ENCODE measurements around the gene PRSS35.
"Not testable (repeated sequence)": the region's sequence is repeated elsewhere in the genome, so short reads cannot be mapped to it uniquely, and the experiment has no call there.

Gene PRSS35, protein sequence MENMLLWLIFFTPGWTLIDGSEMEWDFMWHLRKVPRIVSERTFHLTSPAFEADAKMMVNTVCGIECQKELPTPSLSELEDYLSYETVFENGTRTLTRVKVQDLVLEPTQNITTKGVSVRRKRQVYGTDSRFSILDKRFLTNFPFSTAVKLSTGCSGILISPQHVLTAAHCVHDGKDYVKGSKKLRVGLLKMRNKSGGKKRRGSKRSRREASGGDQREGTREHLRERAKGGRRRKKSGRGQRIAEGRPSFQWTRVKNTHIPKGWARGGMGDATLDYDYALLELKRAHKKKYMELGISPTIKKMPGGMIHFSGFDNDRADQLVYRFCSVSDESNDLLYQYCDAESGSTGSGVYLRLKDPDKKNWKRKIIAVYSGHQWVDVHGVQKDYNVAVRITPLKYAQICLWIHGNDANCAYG

DNA sequence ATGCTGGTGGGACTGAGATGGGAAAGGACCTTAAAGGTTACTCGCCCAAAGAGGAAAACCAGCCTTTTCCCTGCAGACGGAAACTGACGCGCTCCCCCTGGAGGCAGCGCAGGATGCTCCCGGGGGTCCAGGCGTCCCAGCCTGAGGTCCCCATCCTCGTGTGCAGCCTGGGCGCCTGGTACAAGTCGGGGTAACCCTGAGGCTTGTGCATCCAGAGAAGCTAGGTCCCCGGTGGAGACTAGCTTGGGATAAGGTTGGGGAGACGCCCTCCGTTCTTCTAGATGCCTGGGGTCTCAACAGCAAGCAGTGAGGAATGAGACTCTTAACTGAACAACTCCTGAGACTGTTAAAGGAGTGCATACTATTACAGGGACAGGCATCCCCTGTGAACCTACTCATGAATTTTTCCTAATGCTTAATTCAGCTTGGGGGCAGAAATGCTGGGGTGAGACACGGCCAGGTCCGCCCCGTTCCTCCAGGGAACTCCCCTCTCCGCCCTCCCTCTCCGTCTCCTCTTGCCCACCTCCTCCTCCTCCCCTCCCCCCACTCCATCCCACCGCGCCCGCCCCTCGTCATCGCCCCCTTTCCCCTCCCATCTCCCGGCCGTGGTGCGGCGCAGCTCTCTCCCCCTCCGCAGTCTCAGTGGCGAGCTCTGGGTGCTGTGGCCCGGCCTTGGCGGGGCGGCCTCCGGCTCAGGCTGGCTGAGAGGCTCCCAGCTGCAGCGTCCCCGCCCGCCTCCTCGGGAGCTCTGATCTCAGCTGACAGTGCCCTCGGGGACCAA is at the start of gene PRSS35:
PRSS35 (plus strand) TSS at position 634 of the 781 bp plus-strand sequence. CDS start 10,908 bp downstream, outside the sequence.
- no peak for DNase-seq

GRCh38 chr6:83463886-83464285 is 48.4 kb upstream of the PRSS35 start:
- no peak for DNase-seq

DNA sequence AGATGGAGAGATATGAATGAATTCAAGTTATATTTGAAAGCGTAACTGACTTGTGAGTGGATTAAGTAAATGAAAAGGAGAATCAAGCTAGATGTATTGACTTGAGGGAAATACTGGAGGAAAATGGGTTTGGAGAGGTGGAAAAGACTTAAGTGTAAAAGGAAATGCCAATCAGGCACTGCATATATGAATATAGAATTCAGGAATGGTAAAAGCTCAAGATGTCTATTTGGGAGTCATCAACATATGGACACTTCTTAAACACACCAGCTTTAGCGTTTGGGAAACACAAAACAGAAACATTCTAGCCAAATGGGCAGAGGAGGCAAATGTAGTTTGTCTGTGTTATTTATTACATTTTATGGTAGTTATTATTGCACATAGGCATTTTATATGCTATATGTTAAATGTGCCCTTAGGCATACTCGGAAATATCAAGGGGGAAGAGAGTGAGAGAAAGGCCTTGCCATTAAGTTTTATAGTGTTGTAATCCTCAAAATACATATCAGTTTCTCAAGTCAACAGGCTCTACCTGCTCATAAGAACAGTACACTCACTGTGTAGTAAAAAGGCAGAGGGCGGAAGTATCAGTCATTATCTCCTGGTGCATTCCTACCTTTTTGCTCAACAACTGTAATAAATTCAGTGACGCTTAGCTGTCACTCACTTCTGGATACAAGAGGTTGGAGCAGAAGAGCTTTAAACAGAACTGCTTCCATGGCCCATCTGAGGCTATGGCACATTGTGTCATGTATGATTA is 47.8 kb upstream of the PRSS35 start:
- no peak for DNase-seq

DNA sequence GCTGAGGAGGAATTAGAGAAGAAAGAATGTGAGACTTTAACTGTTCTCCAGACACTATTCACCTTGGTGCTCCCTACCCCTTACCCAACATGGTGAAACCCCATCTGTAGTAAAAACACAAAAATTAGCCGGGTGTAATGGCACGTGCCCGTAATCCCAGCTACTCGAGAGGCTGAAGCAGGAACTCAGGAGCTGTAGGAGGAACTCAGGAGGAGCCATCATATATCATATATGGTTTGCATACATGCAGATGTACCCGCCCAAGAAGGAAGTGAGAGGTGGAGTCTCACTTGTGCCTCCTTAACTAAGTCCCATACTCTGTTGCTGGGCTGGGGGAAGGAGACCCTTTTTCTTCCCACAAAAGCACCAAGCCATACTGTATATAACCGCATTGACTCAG is 46.0 kb upstream of the PRSS35 start:
- no peak for DNase-seq

- DNase-seq: no peak
Observed at GRCh38 chr6:83467620-83468036, 44.7 kb upstream of the PRSS35 start.

- DNase-seq: no peak
Observed at GRCh38 chr6:83470001-83470400, 42.3 kb upstream of the PRSS35 start.

GRCh38 chr6:83470587-83470986 is 41.7 kb upstream of the PRSS35 start:
- DNase-seq: no peak

- DNase-seq: no peak
Observed at GRCh38 chr6:83472767-83473166, 39.6 kb upstream of the PRSS35 start.

- no peak for DNase-seq
Observed at GRCh38 chr6:83474309-83474708, 38.0 kb upstream of the PRSS35 start.

GRCh38 chr6:83476971-83477370 is 35.4 kb upstream of the PRSS35 start:
- no peak for DNase-seq

- no peak for DNase-seq
Observed at GRCh38 chr6:83479389-83479788, 32.9 kb upstream of the PRSS35 start.

- DNase-seq: no peak
Observed at GRCh38 chr6:83480470-83480869, 31.9 kb upstream of the PRSS35 start.

GRCh38 chr6:83481938-83482337 is 30.4 kb upstream of the PRSS35 start:
- not testable (repeated sequence) for DNase-seq

DNA sequence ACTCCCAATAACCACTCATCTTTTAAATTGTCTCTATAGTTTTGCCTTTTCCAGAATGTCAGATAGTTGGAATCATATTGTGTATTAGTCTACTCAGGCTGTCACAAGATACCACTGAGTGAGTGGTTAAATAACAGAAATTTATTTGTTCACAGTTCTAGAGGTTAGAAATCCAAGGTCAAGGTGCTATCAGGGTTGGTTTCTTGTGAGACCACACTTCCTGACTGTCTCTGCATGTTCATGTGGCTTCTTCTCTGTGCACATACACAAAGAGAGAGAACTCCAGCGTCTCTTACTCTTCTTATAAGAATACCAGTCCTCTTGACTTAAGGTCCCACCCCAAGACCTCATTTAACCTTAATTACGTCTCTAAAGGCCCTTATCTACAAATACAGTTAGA is 23.9 kb upstream of the PRSS35 start:
- DNase-seq: no peak

- no peak for DNase-seq
Observed at GRCh38 chr6:83488861-83489260, 23.5 kb upstream of the PRSS35 start.

- DNase-seq: no peak
Observed at GRCh38 chr6:83490217-83490807, 22.0 kb upstream of the PRSS35 start.

- no peak for DNase-seq
Observed at GRCh38 chr6:83505356-83505755, 7.0 kb upstream of the PRSS35 start.

DNA sequence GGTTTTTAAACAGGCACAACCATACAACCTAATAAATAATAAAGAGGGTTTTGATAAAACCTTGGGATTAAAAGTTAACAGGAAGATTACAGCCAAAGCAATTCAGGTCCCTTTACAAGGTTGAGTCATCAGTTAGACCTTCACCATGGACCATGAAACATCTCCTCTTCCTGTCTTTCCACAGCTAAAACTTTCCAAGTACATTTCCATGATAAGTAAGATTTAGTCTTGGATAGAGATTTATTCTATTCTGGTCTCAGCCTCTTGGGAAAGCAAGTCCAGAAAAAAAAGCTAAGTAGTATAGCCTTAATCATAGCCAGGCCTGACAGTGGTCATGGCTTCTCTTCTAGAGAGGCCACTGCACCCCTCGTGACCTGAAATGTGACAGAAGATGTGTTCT is 2.9 kb upstream of the PRSS35 start:
- no peak for DNase-seq

GRCh38 chr6:83510791-83511190 is 1.5 kb upstream of the PRSS35 start:
- no peak for DNase-seq

- DNase-seq: no peak
Observed at GRCh38 chr6:83511266-83511665, 1.1 kb upstream of the PRSS35 start.

DNA sequence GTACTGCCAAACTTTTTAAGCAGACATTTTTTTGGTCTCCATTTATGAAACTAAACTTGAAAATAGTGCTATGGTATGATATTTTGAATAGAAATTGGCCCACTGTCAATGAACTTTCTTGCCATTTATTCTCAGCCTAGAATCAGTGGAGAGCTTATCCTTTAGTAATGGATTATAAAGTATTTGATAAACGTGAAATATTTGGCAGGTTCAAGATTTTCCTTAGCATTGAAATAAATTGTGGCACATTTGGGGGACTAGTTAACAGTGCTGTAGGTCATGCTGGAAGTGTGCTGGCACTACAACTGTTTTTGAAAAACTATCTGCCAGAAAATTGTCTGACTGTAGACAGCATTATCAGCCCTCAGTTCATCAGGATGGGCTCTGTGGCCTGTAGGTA is 2.1 kb downstream of the PRSS35 start:
- DNase-seq: no peak

- DNase-seq: no peak
Observed at GRCh38 chr6:83514866-83515466, 2.6 kb downstream of the PRSS35 start.

DNA sequence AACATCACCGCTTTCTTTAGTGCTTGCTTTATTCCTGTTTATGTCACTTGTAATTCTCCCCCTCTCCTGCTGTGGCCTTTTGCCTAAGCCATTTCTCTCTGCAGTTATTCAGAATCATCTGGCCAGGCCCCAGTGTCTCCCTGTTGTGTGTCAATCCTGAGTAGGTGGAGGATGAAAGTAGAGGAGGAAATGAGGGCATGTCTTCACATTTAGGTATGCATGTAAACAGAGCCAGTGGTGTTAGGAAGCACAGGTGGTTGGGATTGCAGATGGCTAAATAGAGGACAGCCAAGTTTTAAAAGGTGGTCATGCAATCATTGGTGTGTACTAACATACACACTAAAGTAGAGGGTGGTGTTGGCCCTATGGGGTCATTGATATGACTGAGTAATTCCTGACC is 5.2 kb downstream of the PRSS35 start:
- no peak for DNase-seq
